HG02884 (cell line): Measurements from ENCODE around the gene C19orf18.

Experiments used
- ATAC-seq: cut with Tn5 transposase; IDR thresholded peaks from one replicate; pipeline ENCODE4 v1.9.1; 2021; ENCODE audit warnings: mild to moderate bottlenecking, moderate library complexity; ENCODE audit not compliant: unreplicated experiment

Gene C19orf18

DNA sequence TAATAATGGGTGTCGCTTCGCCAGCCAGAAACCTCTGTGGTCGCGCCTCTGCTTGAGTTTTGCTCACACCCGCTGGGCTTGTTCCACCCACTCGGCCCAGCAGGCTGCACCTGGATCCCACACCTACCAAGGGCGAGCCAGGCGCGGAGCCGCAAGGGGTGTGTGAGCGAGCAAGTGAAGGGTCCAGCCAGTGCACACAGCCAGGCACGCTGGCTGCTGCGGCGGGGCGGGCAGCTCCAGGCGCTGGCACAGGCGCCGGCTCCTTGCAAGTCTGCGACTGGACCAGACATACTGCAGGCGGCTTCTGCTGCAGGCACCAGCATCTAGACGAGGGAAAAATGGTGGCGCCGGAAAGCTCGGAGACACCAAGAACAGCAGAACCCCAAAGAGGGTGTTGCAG lies 25.0 kb downstream of the C19orf18 start:
- no peak for ATAC-seq

DNA sequence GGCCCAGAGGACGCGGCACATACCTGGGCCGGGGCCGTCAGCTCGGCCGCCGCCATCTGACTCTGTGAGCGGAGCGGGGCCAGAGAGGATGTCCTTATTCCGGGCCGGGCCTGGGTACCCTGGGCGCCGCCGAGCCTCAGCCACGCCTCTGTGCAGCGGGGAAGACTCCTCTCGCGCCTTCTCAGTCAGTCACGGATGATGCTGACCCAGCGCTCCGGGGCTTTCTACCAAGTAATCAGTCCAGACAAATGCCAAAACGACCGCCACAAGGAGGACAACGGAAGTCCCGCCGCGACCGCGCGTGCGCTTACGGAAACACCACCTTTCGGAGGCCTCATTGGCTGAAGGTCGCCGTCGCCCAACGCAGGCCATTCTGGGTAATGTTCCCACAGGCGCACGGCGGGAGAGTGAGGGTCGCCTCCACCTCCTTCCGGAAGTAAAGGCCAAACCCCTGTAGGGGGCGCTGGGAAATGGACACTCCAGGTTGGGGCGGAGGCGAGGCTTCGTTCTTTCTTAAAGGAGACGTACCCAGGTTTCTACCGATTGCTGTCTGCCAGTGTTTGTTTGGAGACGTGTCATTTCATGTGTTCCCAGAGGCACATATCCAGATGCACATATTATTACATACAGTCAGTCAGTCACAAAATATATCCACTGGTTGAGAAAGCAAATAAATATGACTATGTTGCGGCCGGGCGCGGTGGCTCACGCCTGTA lies 26.8 kb downstream of the C19orf18 start, which contains the start of gene ZNF256:
TSS of gene ZNF256 (minus strand) at position 288 of the 716 bp plus-strand sequence. CDS start at position 56, 232 bp downstream.
- peak; percentile 90 for ATAC-seq

DNA sequence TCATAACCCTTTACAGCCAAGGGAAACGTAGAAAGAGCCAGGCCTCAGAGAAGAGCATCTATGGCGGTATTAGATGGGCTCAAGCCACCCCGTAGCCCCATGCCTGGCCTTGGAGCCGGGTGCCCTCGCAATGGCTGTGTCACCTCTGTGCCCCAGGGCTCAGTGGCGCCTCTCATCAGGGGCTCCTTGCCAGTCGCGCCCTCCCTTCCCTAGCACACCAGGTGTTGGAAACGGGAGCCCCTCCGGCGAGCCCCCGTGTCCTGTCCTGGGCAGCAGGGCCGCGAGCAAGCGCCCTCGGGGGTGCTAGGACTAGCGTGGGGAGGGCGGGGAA lies 27.3 kb downstream of the C19orf18 start:
- ATAC-seq, result no peak

DNA sequence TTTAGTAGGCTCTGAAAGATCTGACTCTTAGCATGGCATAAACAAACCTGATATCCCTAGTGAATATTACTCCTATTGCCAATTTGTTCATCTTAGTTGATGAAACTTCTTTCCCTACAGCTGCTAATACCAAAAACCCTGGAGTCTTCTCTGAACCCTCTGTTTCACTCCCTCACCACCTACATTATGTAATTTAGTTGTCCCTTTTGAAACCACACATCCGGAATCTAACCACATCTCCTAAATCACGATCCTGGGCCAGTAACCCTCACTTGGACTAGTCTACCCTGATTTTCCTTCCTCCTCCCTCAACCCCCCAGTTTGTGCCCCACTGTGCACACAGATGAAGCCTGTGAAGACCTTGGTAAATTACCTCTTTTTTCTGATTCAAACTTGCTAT lies 28.0 kb downstream of the C19orf18 start:
- ATAC-seq, result no peak

DNA sequence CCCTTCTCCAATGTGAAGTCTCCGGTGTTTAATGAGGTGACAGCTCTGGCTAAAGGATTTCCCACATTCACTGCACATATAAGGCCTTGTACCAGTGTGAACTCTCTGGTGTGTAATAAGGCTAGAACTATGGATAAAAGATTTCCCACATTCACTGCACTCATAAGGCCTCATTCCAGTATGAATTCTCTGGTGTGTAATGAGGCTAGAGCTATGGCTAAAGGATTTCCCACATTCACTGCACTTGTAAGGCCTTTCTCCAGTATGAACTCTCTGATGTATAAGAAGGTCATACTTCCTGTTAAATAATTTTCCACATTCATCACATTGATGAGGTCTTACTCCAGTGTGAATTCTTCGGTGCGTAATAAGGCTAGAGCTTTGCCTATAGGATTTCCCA lies 32.7 kb downstream of the C19orf18 start:
- ATAC-seq, result no peak

DNA sequence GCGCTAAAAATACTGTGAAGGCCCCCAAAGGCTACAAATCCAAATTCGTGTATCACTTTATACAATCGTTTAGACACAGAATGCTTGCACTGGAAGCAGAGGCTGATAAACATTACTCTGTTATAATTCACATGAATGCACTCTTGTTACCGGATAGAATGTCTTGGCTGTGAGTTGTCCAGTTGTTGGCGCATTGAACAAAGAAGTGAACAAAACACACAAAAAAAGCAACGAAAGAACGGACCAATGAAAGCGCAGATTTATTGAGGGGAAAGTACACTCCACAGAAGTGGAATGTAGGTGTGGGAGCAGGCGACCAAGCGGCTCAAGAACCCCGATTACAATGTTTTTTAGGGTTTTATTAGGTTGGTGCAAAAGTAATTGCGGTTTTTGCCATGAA lies 38.6 kb downstream of the C19orf18 start:
- no peak for ATAC-seq

DNA sequence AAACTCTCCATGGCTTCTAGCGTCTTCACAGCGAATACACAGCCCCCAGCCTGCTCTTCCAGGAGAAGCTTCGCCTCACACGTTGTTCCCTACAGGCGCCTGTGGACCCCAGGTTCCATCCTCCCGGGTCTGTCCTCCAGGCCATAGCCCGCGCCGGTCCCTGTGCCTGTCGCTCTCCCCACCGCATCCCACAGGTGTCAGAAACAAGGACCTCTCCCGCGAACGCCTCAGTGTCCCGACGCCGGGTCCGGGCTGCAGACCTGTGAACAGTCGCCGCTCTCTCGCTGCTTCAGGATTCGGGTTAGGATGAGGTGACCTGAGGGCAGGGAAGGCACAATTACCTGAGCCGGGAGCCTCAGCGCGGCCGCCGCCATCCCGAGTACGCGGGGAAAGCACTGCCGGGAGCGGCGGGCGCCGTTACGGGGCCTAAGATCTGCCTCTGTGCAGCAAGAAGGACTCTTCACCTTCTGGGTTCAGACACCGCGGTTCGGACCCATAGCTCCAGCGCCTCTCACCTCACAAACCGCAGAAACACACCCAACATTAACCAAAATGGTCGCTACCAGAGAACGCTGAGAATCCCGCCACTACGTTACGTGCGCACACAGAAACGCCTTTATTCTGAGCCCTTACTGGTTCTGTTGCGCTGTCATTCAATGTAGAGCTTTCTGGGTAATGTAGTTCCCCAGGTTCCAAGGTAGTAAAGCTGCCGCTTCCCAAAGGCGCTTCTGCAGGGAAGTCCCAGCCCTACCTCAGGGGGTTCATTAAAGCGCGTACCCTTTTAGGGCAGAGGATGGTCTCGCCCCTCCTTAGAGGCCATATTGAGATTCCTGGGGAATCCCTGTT lies 39.3 kb downstream of the C19orf18 start, which contains the start of gene ZNF418:
TSS of gene ZNF418 (minus strand) at position 583 of the 846 bp plus-strand sequence. CDS start 1,580 bp downstream, outside the sequence.
- no peak for ATAC-seq

DNA sequence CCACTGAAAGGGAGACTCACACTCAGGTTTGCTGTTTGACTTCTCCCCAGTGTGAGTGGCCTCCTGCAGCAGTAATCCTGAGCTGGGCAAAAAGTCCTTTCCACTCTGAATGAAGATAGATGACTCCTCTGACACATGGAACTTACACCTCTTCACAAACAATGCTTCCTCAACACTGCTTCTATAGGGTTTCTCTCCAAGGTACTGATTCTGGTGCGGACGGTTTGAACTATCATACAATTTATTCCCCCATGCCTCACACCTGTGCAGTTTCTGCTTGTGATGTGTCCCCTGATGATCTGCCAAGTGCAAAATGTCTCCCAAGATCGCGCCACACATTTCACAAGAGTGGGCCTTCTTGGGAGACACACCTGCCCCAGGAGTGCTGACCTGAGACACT lies 46.7 kb downstream of the C19orf18 start:
- no peak for ATAC-seq

DNA sequence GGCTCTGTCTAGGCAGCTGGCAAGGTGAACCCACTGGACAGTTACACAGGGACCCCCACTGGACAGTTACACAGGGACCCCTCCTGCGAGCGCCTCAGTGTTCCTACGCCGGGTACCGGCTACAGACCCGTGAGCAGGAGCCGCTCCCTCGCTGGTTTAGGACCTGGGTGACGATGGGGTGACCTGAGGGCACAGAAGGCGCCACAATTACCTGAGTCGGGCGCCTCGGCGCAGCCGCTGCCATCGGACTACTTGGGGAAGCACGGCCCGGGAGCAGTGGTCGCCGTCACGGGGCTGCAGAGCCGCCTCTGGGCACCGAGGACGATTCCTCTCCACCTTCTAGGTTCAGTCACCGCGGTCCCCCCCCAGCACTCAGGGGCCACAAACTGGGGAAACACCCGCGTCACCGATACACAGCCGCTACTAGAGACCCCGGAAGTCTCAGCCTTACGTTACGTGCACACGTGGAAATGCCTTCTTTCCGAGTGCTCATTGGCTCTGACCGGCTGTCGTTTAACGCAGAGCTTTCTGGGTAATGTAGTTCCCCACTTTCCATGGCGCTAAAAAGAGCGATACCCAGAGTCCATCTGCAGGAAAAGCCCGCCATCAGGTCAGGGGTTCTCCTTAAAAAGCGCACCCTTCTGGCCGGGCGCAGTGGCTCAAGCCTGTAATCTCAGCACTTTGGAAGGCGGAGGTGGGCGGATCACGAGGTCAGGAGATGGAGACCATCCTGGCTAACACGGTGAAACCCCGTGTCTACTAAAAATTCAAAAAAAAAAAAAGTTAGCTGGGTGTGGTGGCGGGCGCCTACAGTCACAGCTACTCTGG lies 58.0 kb downstream of the C19orf18 start, which contains the start of gene ZNF417:
TSS of gene ZNF417 (minus strand) at position 425 of the 828 bp plus-strand sequence. CDS start at position 244, 181 bp downstream.
- peak; percentile 91 for ATAC-seq

DNA sequence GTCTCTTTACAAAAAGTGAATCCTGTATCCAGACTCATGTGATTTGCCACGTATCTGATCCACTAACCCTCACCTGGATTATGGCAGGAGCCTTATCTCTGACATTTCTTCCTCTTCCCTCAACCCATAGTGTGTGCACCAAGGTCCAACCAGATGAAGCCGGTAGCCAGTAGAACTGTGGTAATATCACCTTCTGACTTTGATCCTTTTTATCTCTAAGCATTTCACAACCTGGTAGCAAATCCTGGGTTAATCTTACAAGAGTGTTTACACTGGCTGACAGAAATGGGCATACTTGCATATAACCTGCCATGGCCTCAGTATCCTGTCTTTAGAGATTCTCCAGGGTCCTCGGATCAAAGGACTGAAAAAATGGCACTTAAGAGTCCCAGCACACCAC lies 59.8 kb downstream of the C19orf18 start:
- no peak for ATAC-seq
